ENCODE results near the gene ERGIC3.

ERGIC3 gene

GRCh38 chr20:35561671-35562070, 19.8 kb downstream of the ERGIC3 start:
- DNase-seq (ENCODE audit: low spot score): no peak

GRCh38 chr20:35562541-35563110, 20.7 kb downstream of the ERGIC3 start:
- DNase-seq (ENCODE audit: low spot score): no peak

GRCh38 chr20:35563834-35564233, 22.0 kb downstream of the ERGIC3 start:
- DNase-seq (ENCODE audit: low spot score): no peak

GRCh38 chr20:35564905-35565304, 23.0 kb downstream of the ERGIC3 start:
- no peak for DNase-seq (ENCODE audit: low spot score)

- DNase-seq (ENCODE audit: low spot score): no peak
These were observed 26.8 kb downstream of the ERGIC3 start for GRCh38 chr20:35568645-35569044.

- no peak for DNase-seq (ENCODE audit: low spot score)
These were observed 29.7 kb downstream of the ERGIC3 start for GRCh38 chr20:35571555-35571954.

GRCh38 chr20:35572838-35573237, 31.0 kb downstream of the ERGIC3 start:
- DNase-seq (ENCODE audit: low spot score): no peak

- no peak for DNase-seq (ENCODE audit: low spot score)
These were observed 34.1 kb downstream of the ERGIC3 start for GRCh38 chr20:35575958-35576357.

- DNase-seq (ENCODE audit: low spot score): no peak
These were observed 34.9 kb downstream of the ERGIC3 start for GRCh38 chr20:35576816-35577215.

GRCh38 chr20:35578469-35578868, 36.6 kb downstream of the ERGIC3 start:
- no peak for DNase-seq (ENCODE audit: low spot score)

GRCh38 chr20:35579196-35579595, 37.3 kb downstream of the ERGIC3 start:
- no peak for DNase-seq (ENCODE audit: low spot score)

- DNase-seq (ENCODE audit: low spot score): no peak
These were observed 40.3 kb downstream of the ERGIC3 start for GRCh38 chr20:35582131-35582530.

GRCh38 chr20:35582741-35583404, 41.0 kb downstream of the ERGIC3 start:
- DNase-seq (ENCODE audit: low spot score): no peak

- DNase-seq (ENCODE audit: low spot score): no peak
These were observed 42.0 kb downstream of the ERGIC3 start for GRCh38 chr20:35583636-35584560.

GRCh38 chr20:35586751-35587425, 45.0 kb downstream of the ERGIC3 start:
- no peak for DNase-seq (ENCODE audit: low spot score)

- DNase-seq (ENCODE audit: low spot score): no peak
These were observed 45.6 kb downstream of the ERGIC3 start for GRCh38 chr20:35587436-35587835.

- no peak for DNase-seq (ENCODE audit: low spot score)
These were observed 46.5 kb downstream of the ERGIC3 start for GRCh38 chr20:35588397-35588796.

- no peak for DNase-seq (ENCODE audit: low spot score)
These were observed 50.6 kb downstream of the ERGIC3 start for GRCh38 chr20:35592339-35592974.

- DNase-seq (ENCODE audit: low spot score): no peak
These were observed 53.6 kb downstream of the ERGIC3 start for GRCh38 chr20:35595456-35595855.

GRCh38 chr20:35595901-35596300, 54.0 kb downstream of the ERGIC3 start:
- DNase-seq (ENCODE audit: low spot score): no peak

- DNase-seq (ENCODE audit: low spot score): no peak
These were observed 55.3 kb downstream of the ERGIC3 start for GRCh38 chr20:35597186-35597585.

GRCh38 chr20:35598476-35598875, 56.6 kb downstream of the ERGIC3 start:
- no peak for DNase-seq (ENCODE audit: low spot score)
